Thymus (tissue), 11 donors: ENCODE results near the gene MS4A15. TPM values are rescaled to one million over a fixed set of nuclear protein-coding genes. Genes with fewer than 3 reads are reported as not detected.

Source experiments
- DNase-seq, 9 donors: peaks; one replicate each; pipeline ENCODE4 v3.0.0-alpha.2; 2013; ENCODE audit warnings: low spot score in 9 of 9, low read depth in 6 of 9, missing footprints in 1 of 9
- H3K27ac ChIP-seq, 2 donors: one replicate each; pipeline ENCODE4 v1.5.1; 2013; ENCODE audit warnings: control low read depth in 1 of 2, low read depth in 1 of 2, low read length in 1 of 2, mild to moderate bottlenecking in 1 of 2, moderate library complexity in 1 of 2
- H3K27me3 ChIP-seq, 2 donors: one replicate each; pipeline ENCODE4 v1.5.1; 2013; ENCODE audit warnings: low read length in 1 of 2; ENCODE audit not compliant: control insufficient read depth in 2 of 2, insufficient read depth in 1 of 2
- H3K36me3 ChIP-seq, 2 donors: one replicate each; pipeline ENCODE4 v1.5.1; 2013; ENCODE audit warnings: low read length in 1 of 2, mild to moderate bottlenecking in 1 of 2, moderate library complexity in 1 of 2; ENCODE audit not compliant: control insufficient read depth in 2 of 2, insufficient read depth in 2 of 2
- H3K4me1 ChIP-seq, 2 donors: one replicate each; pipeline ENCODE4 v1.5.1; 2013; ENCODE audit warnings: low read length in 2 of 2; ENCODE audit not compliant: control insufficient read depth in 2 of 2, insufficient read depth in 2 of 2
- H3K4me3 ChIP-seq, 2 donors: one replicate each; pipeline ENCODE4 v1.5.1; 2013; ENCODE audit warnings: low read length in 2 of 2, control low read depth in 1 of 2, mild to moderate bottlenecking in 1 of 2
- H3K9me3 ChIP-seq, 2 donors: one replicate each; pipeline ENCODE4 v1.5.1; 2013; ENCODE audit warnings: low read length in 1 of 2, mild to moderate bottlenecking in 1 of 2; ENCODE audit not compliant: control insufficient read depth in 2 of 2, insufficient read depth in 1 of 2
- WGBS: extraction: QIAGEN DNeasy Blood & Tissue Kit; methylation state at CpG from one replicate; pipeline ENCODE4 v1.1.7; 2013; 5-methylcytosine and 5-hydroxymethylcytosine counted together
- polyA plus RNA-seq: library from polyadenylated mRNA; stranded (reverse); fragments of 200-250 nt; gene quantifications from one replicate; pipeline ENCODE4 v1.2.3, GENCODE V29; 2013
- total RNA-seq: library from RNA; stranded (reverse); fragments of 120-200 nt; gene quantifications from one replicate; pipeline ENCODE4 v1.2.4, GENCODE V29; 2013
- donor health status: healthy.

The MS4A15 gene
- total and polyA plus RNA-seq, 2 donors: 0.23 TPM; not detected in 1

DNA sequence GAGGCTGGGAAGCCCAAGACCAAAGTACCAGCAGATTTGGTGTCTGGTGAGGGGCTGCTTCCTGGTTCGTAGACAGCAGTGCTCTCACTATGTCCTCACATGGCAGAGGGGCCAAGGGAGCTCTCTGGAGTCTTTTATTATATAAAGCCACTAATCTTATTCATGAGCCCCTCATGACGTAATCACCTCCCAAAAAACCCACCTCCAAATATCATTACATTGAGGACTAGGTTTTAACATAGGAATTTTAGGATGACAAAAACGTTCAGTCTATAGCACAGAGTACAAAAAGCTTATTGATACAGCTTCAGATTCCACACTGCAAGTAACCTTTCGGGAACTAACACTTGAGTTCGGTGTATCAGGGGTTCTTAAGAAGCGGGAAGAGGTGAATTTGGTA, 36.2 kb upstream of the MS4A15 start:
- Histone ChIP-seq H3K4me3 (no peak overlapping the region), H3K9me3 (peaks cover 0 to 8% of the 10 kb centered on the region in 2 donors), H3K36me3 (no peaks in the 10 kb centered on the region), H3K4me1 (no peaks in the 10 kb centered on the region), H3K27me3 (peaks cover 0 to 2% of the 10 kb centered on the region in 2 donors), H3K27ac (no peak overlapping the region)
- no peak for DNase-seq
- WGBS: 94% methylated on average over 6 of the region's 6 CpGs

DNA sequence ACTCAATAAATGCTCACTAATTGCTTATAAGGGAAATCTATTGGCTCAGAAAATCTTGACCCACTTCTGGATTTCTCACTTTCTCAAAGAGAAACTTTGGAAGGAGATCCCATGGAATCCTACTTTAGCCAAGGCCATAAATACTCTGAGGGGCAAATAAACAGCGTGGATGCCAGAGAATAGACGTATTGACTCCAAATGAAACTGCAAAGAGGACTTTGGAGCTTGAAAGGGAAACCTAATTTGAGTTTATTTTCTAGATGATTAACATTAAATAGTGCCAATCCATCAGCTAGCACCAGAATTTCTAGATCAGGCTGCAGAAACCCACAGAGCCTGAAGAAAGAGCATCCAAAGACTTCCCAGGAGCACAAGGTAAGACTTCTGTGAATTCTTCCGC, 32.2 kb upstream of the MS4A15 start, which contains the start of gene MS4A18:
MS4A18 (plus strand) TSS at position 301 of the 400 bp plus-strand sequence.
- no peak within 1 kb of the TSS for H3K4me3 ChIP-seq
- no peaks in the 10 kb centered on the region for H3K36me3 ChIP-seq
- no peaks in the 10 kb centered on the region for H3K27me3 ChIP-seq
- WGBS: 93% methylated on average over 3 of the region's 3 CpGs
- no peak for DNase-seq
- H3K4me1 ChIP-seq: no peaks in the 10 kb centered on the region
- no peak within 1 kb of the TSS for H3K27ac ChIP-seq
- H3K9me3 ChIP-seq: no peaks in the 10 kb centered on the region

DNA sequence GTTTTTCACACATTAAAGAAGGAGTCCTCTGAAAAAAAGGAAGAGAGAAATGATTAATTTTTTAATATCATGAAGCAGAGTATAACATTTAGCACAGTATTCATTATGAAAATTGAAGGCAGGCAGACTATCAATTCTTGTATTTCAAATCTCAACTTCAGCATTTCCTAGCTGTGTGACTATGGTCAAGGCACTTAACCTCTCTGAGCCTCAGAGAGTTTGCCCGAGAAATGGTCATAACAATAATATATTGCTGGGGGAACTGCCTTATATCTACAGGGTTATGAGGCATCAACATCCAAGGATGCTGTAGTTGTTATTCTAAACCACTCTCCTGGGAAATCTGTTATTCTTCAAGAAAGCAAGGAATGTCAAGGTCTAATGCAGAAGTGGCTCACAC, 31.1 kb upstream of the MS4A15 start:
- Histone ChIP-seq H3K9me3 (no peaks in the 10 kb centered on the region), H3K4me3 (no peak overlapping the region), H3K27me3 (peaks cover 0 to 2% of the 10 kb centered on the region in 2 donors), H3K27ac (no peak overlapping the region), H3K4me1 (no peaks in the 10 kb centered on the region), H3K36me3 (no peaks in the 10 kb centered on the region)
- DNase-seq: no peak
- 91% methylated on average over 1 of the region's 1 CpG for WGBS

DNA sequence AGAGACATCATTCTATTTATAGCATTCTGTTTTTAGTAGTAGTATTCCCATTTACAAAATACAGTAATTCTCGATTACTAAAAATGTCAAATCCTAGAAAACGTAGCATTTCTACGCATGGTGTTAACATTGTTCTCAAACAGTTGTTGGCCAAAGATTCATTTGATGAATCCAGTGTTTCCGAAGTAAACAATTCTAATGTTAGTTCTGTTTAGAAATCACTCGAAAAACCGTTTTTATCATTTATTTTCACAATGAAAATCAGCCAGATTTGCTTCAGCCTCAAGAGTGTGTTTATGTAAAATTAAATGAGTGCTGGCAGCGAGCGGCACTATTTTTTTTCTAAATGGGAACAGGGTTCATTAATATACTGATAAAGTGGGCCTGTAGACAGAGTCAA, 25.1 kb upstream of the MS4A15 start:
- no peak for DNase-seq

DNA sequence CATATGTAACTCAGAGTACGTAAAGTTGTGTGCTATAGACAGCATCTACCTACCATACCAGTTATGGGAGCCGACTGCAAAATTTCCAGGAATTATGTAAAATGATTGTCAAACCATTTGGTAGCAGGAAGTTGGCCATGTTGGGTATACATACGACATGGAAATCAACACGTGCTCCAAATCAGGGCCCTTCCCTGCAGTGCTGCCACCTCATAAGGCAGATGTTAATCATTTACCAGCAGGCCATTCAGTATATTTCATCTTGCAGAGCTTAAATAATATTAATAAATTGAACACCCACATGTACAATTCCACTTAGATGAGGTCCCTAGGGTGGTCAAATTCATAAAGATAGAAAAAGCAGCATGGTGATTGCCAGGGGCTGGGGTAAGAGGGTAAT, 22.4 kb upstream of the MS4A15 start:
- Histone ChIP-seq H3K4me1 (no peaks in the 10 kb centered on the region), H3K27me3 (peaks cover 0 to 2% of the 10 kb centered on the region in 2 donors), H3K9me3 (no peaks in the 10 kb centered on the region), H3K27ac (no peak overlapping the region), H3K4me3 (no peak overlapping the region), H3K36me3 (no peaks in the 10 kb centered on the region)
- WGBS: 97% methylated on average over 4 of the region's 4 CpGs
- DNase-seq: no peak

More for the DNA sequence above, 25.1 kb upstream of the MS4A15 start:
- Histone ChIP-seq H3K4me3 (no peak overlapping the region), H3K36me3 (no peaks in the 10 kb centered on the region), H3K4me1 (no peaks in the 10 kb centered on the region), H3K9me3 (no peaks in the 10 kb centered on the region), H3K27ac (no peak overlapping the region), H3K27me3 (peaks cover 0 to 2% of the 10 kb centered on the region in 2 donors)
- WGBS: 97% methylated on average over 8 of the region's 8 CpGs

DNA sequence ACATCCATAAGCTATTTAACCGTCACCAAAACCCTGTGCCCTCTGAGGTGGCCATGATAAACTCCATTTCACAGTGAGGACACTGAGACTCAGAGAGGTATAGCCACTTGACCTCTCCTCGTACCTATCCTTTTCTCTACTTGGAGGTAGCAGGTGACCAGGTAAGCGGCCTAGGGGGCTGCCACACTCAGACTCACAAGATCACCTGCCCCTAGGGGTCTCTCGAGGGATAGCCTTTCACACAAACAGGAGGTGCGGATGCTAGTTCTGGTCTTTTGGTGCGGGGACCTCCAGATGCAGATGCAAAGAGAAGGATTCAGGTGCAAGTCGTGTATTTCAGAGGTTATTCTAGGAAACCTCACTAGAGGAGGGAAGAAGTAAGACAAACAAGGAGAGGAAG, 17.6 kb upstream of the MS4A15 start:
- Histone ChIP-seq H3K27me3 (no peaks in the 10 kb centered on the region), H3K9me3 (no peaks in the 10 kb centered on the region), H3K4me1 (no peaks in the 10 kb centered on the region), H3K27ac (no peak overlapping the region), H3K36me3 (no peaks in the 10 kb centered on the region), H3K4me3 (no peak overlapping the region)
- no peak for DNase-seq
- 82% methylated on average over 7 of the region's 7 CpGs for WGBS

DNA sequence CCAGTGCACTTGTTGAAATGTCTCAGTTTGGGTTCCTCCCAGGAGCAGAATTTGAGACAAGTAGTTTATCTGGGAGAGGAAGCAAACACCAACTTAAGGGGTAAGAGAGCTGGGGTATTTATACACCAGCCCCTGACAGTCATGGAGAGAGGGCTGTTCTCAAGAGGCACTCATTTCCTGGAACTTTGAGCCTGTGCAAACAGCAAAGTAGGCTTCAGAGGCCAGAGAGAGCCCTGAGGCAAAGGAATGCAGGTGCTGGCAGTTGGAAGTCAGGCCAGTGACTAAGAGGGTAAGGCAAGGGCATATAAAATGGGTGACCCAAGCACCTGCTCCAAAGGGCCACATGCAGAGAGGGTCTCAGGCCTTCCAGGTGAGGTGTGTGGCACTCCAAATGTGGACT, 16.1 kb upstream of the MS4A15 start:
- no peaks in the 10 kb centered on the region for H3K9me3 ChIP-seq
- H3K36me3 ChIP-seq: no peaks in the 10 kb centered on the region
- H3K4me1 ChIP-seq: no peaks in the 10 kb centered on the region
- no peak overlapping the region for H3K27ac ChIP-seq
- DNase-seq: no peak
- no peaks in the 10 kb centered on the region for H3K27me3 ChIP-seq
- H3K4me3 ChIP-seq: no peak overlapping the region

DNA sequence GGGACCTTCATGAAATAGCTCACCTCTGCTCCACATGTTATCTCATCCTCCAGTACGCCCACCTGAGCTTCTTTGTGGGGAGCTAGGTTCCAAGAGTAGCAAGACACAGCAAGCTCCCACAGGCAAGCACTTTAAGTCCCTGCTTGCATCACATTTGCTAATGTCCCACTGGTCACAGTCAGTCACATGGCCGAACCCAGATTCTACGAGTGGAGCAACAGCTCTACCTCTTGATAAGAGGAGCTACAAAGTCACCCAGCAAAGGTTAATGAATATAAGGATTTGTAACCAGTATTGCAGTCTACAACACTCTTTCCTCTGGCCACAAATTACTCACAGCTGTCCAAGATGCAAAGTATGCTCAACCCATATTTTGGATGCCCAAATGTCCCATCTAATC, 15.2 kb upstream of the MS4A15 start:
- H3K27me3 ChIP-seq: no peaks in the 10 kb centered on the region
- H3K27ac ChIP-seq: no peak overlapping the region
- no peaks in the 10 kb centered on the region for H3K9me3 ChIP-seq
- no peak for DNase-seq
- H3K4me3 ChIP-seq: no peak overlapping the region
- WGBS: over 99% methylated on average over 3 of the region's 3 CpGs
- no peaks in the 10 kb centered on the region for H3K4me1 ChIP-seq
- no peaks in the 10 kb centered on the region for H3K36me3 ChIP-seq

DNA sequence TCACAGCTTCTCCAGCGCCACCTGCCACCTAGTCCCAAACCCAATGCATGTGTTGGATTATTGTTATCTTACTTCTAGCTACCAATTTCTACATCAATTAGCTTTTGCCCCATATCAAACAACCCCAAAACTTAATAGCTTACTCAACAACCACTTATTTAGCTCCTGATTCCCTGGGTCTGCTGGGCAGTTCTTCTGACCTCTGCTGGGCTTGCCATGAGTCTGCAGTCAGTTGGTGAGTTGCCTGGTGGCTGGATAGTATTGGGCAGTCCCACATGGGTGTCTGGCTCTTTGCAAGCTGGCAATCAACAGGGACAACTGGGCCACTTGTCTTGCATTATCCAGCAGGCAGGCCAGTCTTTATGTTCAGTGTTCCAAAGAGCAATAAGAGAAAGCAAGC, 13.6 kb upstream of the MS4A15 start:
- DNase-seq: no peak
- 95% methylated on average over 1 of the region's 1 CpG for WGBS
- no peaks in the 10 kb centered on the region for H3K9me3 ChIP-seq
- no peaks in the 10 kb centered on the region for H3K27me3 ChIP-seq
- H3K36me3 ChIP-seq: no peaks in the 10 kb centered on the region
- H3K27ac ChIP-seq: no peak overlapping the region
- H3K4me3 ChIP-seq: no peak overlapping the region
- H3K4me1 ChIP-seq: no peaks in the 10 kb centered on the region

DNA sequence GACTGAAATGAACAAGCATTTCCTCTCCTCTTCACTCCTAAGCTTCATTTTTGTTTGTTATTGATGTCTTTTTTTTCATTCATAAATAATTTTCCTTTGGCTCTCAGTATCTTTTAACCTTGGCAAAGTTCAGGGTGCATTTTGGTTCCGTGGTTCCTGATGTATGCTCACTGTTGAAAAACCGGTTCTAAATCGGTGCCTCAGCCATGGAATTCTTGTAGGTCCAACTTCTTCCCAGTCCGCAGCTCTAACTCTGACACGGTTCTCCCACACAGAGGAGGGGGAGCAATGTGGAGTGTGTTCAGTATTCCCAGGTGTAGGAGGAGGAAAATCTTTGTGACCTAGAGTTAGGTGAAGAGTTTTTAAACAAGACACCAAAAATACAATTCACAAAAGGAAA, 12.6 kb upstream of the MS4A15 start:
- Histone ChIP-seq H3K4me1 (no peaks in the 10 kb centered on the region), H3K27ac (no peak overlapping the region), H3K36me3 (no peaks in the 10 kb centered on the region), H3K4me3 (no peak overlapping the region), H3K9me3 (no peaks in the 10 kb centered on the region), H3K27me3 (no peaks in the 10 kb centered on the region)
- DNase-seq: no peak
- 96% methylated on average over 5 of the region's 5 CpGs for WGBS
